Suprapubic skin (tissue), 4 donors: ENCODE measurements around the gene RFK. TPM values are rescaled to one million over a fixed set of nuclear protein-coding genes. Genes with fewer than 3 reads are reported as not detected.
"Not testable (repeated sequence)": the region's sequence is repeated elsewhere in the genome, so short reads cannot be mapped to it uniquely, and the experiment has no call there.

Source experiments
- DNase-seq, 2 donors: peaks; one replicate each; pipeline ENCODE4 v3.0.0-alpha.2; 2019; ENCODE audit warnings: low spot score in 2 of 2
- H3K27ac ChIP-seq: fragments of 200-600 bp; sonication (generic); one replicate; pipeline ENCODE4 v1.5.1; 2019
- H3K27me3 ChIP-seq: fragments of 200-600 bp; sonication (generic); one replicate; pipeline ENCODE4 v1.5.1; 2019
- H3K36me3 ChIP-seq: fragments of 200-600 bp; sonication (generic); one replicate; pipeline ENCODE4 v1.5.1; 2019
- H3K4me1 ChIP-seq: fragments of 200-600 bp; sonication (generic); one replicate; pipeline ENCODE4 v1.5.1; 2019
- H3K4me3 ChIP-seq: fragments of 200-600 bp; sonication (generic); one replicate; pipeline ENCODE4 v1.5.1; 2019; ENCODE audit warnings: mild to moderate bottlenecking
- H3K9me3 ChIP-seq: fragments of 200-600 bp; sonication (generic); one replicate; pipeline ENCODE4 v1.5.1; 2019
- CTCF ChIP-seq, 2 donors: fragments of 200-600 bp in 1 of 2; fragments of 450-650 bp in 1 of 2; sonication (generic) in 1 of 2; IDR thresholded peaks; one replicate each; pipeline ENCODE4 v1.5.1; 2016 to 2019; ENCODE audit warnings: antibody characterized with exemption in 2 of 2, mild to moderate bottlenecking in 1 of 2, moderate library complexity in 1 of 2
- EP300 ChIP-seq: sonication (generic); formaldehyde crosslinking; IDR thresholded peaks from one replicate; pipeline ENCODE4 v1.6.1; 2017; ENCODE audit warnings: antibody characterized with exemption
- POLR2A ChIP-seq, 2 donors: fragments of 450-650 bp; IDR thresholded peaks; one replicate each; pipeline ENCODE4 v1.6.1; 2017; ENCODE audit warnings: antibody characterized with exemption in 2 of 2, mild to moderate bottlenecking in 2 of 2, moderate library complexity in 2 of 2
- POLR2AphosphoS5 ChIP-seq, 3 donors: sonication (generic); formaldehyde crosslinking; IDR thresholded peaks; one replicate each; pipeline ENCODE4 v1.6.1; 2017; ENCODE audit warnings: antibody characterized with exemption in 3 of 3
- WGBS: methylation state at CpG from one replicate; pipeline ENCODE4 v1.1.5; 2018; 5-methylcytosine and 5-hydroxymethylcytosine counted together
- total RNA-seq, 4 donors: library from RNA; depleted of rRNA; stranded (reverse); fragments of >200 nt; gene quantifications; one replicate each; pipeline ENCODE4 v1.1.0, GENCODE V29; 2016

RFK gene
- 10 to 100 TPM in 2 of 4 donors, 1 to 10 TPM in 2; 6.3 to 14.4 (median 10.5) TPM for total RNA-seq

- DNase-seq, result peak; percentile 92 to 95
These were observed at the start of gene RFK for GRCh38 chr9:76394195-76394959. RFK (minus strand) TSS chr9:76394426; CDS start chr9:76394171, 255 bp downstream.

GRCh38 chr9:76443887-76444286, 49.7 kb upstream of the RFK start:
- H3K27me3 ChIP-seq, result no peaks in the 10 kb centered on the region
- TF ChIP-seq POLR2AphosphoS5 (IDR thresholded peaks at IDR 0.05) (no peak), EP300 (no peak), POLR2A (IDR thresholded peaks at IDR 0.05) (no peak), CTCF (IDR thresholded peaks at IDR 0.05) (no peak)
- 53% methylated on average over 3 of the region's 3 CpGs for WGBS
- no peaks in the 10 kb centered on the region for H3K36me3 ChIP-seq
- no peak for DNase-seq
- H3K4me3 ChIP-seq, result no peak overlapping the region
- no peaks in the 10 kb centered on the region for H3K9me3 ChIP-seq
- H3K4me1 ChIP-seq, result peaks cover 3% of the 10 kb centered on the region
- H3K27ac ChIP-seq, result no peak overlapping the region

More at GRCh38 chr9:76394195-76394959, at the start of gene RFK:
- Histone ChIP-seq H3K4me3 (peak within 1 kb of the TSS; percentile 76), H3K36me3 (no peaks in the 10 kb centered on the region), H3K27ac (peak within 1 kb of the TSS; percentile 93), H3K27me3 (no peaks in the 10 kb centered on the region), H3K9me3 (no peaks in the 10 kb centered on the region), H3K4me1 (peaks cover 18% of the 10 kb centered on the region)
- under 1% methylated on average over 23 of the region's 81 CpGs for whole genome bisulfite sequencing
- TF ChIP-seq POLR2AphosphoS5 (IDR thresholded peaks at IDR 0.05), result peak in 1 of 3 donors; percentile 55
- no peak for TF ChIP-seq EP300
- TF ChIP-seq CTCF (IDR thresholded peaks at IDR 0.05), result peak; percentile 14 to 45
- peak in 1 of 2 donors; percentile 59 for TF ChIP-seq POLR2A (IDR thresholded peaks at IDR 0.05)

- whole genome bisulfite sequencing, result 89% methylated on average over 10 of the region's 10 CpGs
- TF ChIP-seq EP300 (no peak), CTCF (IDR thresholded peaks at IDR 0.05) (no peak), POLR2AphosphoS5 (IDR thresholded peaks at IDR 0.05) (no peak), POLR2A (IDR thresholded peaks at IDR 0.05) (no peak)
- DNase-seq, result no peak
- Histone ChIP-seq H3K9me3 (no peaks in the 10 kb centered on the region), H3K27me3 (no peaks in the 10 kb centered on the region), H3K27ac (no peak overlapping the region), H3K4me3 (no peak overlapping the region), H3K36me3 (no peaks in the 10 kb centered on the region), H3K4me1 (no peaks in the 10 kb centered on the region)
These were observed 47.5 kb upstream of the RFK start for GRCh38 chr9:76441551-76442322.

- DNase-seq, result no peak
- WGBS, result 92% methylated on average over 6 of the region's 6 CpGs
- no peaks in the 10 kb centered on the region for H3K9me3 ChIP-seq
- no peaks in the 10 kb centered on the region for H3K36me3 ChIP-seq
- H3K27me3 ChIP-seq, result no peaks in the 10 kb centered on the region
- TF ChIP-seq POLR2A (IDR thresholded peaks at IDR 0.05), result no peak
- TF ChIP-seq POLR2AphosphoS5 (IDR thresholded peaks at IDR 0.05), result no peak
- no peak for TF ChIP-seq EP300
- no peak for TF ChIP-seq CTCF (IDR thresholded peaks at IDR 0.05)
- H3K4me1 ChIP-seq, result no peaks in the 10 kb centered on the region
- H3K27ac ChIP-seq, result no peak overlapping the region
- no peak overlapping the region for H3K4me3 ChIP-seq
These were observed 44.8 kb upstream of the RFK start for GRCh38 chr9:76438841-76439588.

GRCh38 chr9:76437017-76437699, 42.9 kb upstream of the RFK start:
- 83% methylated on average over 9 of the region's 9 CpGs for WGBS

GRCh38 chr9:76434897-76435296, 40.7 kb upstream of the RFK start:
- not testable (repeated sequence) for H3K4me1 ChIP-seq, H3K36me3 ChIP-seq, H3K9me3 ChIP-seq, H3K27me3 ChIP-seq, H3K4me3 ChIP-seq, DNase-seq, H3K27ac ChIP-seq
- 86% methylated on average over 6 of the region's 6 CpGs for WGBS

More at GRCh38 chr9:76437017-76437699, 42.9 kb upstream of the RFK start:
- not testable (repeated sequence) for H3K27me3 ChIP-seq, H3K9me3 ChIP-seq, H3K27ac ChIP-seq, H3K4me3 ChIP-seq, H3K4me1 ChIP-seq, H3K36me3 ChIP-seq, DNase-seq
